ENCODE data around the gene TIMP4.

DNA sequence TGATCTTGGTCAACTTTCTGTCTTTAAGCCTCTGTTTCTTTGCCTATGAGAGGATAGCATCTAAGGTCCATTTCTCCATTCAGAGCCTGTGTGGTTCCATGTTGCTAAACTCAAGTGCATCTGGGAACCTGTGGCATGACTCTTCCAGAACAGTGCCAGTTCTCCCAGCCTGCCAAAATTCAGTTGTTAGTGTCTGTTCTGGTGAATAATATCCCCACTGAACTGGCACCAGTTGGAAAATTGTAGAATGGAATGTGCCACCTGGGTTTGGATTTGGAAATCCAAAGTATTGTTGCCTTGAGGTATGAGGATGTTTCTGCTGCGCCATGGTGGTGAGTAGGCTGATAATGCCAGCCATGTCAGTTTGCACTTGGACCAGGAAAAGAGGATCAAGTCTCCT is 31.3 kb downstream of the TIMP4 start:
- TF ChIP-seq, protein P1, sequence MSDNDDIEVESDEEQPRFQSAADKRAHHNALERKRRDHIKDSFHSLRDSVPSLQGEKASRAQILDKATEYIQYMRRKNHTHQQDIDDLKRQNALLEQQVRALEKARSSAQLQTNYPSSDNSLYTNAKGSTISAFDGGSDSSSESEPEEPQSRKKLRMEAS (IDR thresholded peaks at IDR 0.05) = no peak
- TF ChIP-seq, protein P2, sequence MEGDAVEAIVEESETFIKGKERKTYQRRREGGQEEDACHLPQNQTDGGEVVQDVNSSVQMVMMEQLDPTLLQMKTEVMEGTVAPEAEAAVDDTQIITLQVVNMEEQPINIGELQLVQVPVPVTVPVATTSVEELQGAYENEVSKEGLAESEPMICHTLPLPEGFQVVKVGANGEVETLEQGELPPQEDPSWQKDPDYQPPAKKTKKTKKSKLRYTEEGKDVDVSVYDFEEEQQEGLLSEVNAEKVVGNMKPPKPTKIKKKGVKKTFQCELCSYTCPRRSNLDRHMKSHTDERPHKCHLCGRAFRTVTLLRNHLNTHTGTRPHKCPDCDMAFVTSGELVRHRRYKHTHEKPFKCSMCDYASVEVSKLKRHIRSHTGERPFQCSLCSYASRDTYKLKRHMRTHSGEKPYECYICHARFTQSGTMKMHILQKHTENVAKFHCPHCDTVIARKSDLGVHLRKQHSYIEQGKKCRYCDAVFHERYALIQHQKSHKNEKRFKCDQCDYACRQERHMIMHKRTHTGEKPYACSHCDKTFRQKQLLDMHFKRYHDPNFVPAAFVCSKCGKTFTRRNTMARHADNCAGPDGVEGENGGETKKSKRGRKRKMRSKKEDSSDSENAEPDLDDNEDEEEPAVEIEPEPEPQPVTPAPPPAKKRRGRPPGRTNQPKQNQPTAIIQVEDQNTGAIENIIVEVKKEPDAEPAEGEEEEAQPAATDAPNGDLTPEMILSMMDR (IDR thresholded peaks at IDR 0.05; ENCODE audit: low read depth, low read length, missing input control) = no peak
- TF ChIP-seq RAD21 (IDR thresholded peaks at IDR 0.05) (no peak), TAF1 (conservative IDR thresholded peaks at IDR 0.05) (no peak), EGR1 (IDR thresholded peaks at IDR 0.05; ENCODE audit: low read depth in 2 of 2) (no peak), JUND (IDR thresholded peaks at IDR 0.05) (no peak), FOXA1 (IDR thresholded peaks at IDR 0.05) (no peak), GABPA (IDR thresholded peaks at IDR 0.05 in 1 of 2, conservative IDR thresholded peaks at IDR 0.05 in 1 of 2) (no peak), HNF4G (IDR thresholded peaks at IDR 0.05) (no peak)
- TF ChIP-seq, protein P3, sequence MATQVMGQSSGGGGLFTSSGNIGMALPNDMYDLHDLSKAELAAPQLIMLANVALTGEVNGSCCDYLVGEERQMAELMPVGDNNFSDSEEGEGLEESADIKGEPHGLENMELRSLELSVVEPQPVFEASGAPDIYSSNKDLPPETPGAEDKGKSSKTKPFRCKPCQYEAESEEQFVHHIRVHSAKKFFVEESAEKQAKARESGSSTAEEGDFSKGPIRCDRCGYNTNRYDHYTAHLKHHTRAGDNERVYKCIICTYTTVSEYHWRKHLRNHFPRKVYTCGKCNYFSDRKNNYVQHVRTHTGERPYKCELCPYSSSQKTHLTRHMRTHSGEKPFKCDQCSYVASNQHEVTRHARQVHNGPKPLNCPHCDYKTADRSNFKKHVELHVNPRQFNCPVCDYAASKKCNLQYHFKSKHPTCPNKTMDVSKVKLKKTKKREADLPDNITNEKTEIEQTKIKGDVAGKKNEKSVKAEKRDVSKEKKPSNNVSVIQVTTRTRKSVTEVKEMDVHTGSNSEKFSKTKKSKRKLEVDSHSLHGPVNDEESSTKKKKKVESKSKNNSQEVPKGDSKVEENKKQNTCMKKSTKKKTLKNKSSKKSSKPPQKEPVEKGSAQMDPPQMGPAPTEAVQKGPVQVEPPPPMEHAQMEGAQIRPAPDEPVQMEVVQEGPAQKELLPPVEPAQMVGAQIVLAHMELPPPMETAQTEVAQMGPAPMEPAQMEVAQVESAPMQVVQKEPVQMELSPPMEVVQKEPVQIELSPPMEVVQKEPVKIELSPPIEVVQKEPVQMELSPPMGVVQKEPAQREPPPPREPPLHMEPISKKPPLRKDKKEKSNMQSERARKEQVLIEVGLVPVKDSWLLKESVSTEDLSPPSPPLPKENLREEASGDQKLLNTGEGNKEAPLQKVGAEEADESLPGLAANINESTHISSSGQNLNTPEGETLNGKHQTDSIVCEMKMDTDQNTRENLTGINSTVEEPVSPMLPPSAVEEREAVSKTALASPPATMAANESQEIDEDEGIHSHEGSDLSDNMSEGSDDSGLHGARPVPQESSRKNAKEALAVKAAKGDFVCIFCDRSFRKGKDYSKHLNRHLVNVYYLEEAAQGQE (IDR thresholded peaks at IDR 0.05) = no peak
- TF ChIP-seq, protein P4, sequence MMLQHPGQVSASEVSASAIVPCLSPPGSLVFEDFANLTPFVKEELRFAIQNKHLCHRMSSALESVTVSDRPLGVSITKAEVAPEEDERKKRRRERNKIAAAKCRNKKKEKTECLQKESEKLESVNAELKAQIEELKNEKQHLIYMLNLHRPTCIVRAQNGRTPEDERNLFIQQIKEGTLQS (IDR thresholded peaks at IDR 0.05) = no peak

Measured in liver (tissue), 3 donors.